Neural cell (in vitro differentiated cells): ENCODE data around the gene CHST11. TPM values are rescaled to one million over a fixed set of nuclear protein-coding genes. Genes with fewer than 3 reads are reported as not detected.

Experiments
- H2AFZ ChIP-seq: fragments of 200-600, 300-800 bp; sonication (generic), shearing (Covaris generic); 2 replicates; pipeline ENCODE4 v1.6.0; 2014; ENCODE audit warnings: low read depth, mild to moderate bottlenecking, antibody characterized with exemption, low read length, moderate library complexity
- H3F3A ChIP-seq: fragments of 200-600 bp; shearing (Covaris generic); 2 replicates; pipeline ENCODE4 v1.6.1; 2016; ENCODE audit warnings: mild to moderate bottlenecking, moderate library complexity, mixed read lengths, antibody characterized with exemption, low read length; ENCODE audit not compliant: insufficient read depth, poor library complexity, severe bottlenecking
- H3K27ac ChIP-seq: fragments of 200-600, 300-800 bp; sonication (generic), shearing (Covaris generic); 2 replicates; pipeline ENCODE4 v1.5.1; 2014; ENCODE audit warnings: mild to moderate bottlenecking, low read length, moderate library complexity
- H3K27me3 ChIP-seq: fragments of 300-800, 200-600 bp; sonication (generic), shearing (Covaris generic); 2 replicates; pipeline ENCODE4 v1.6.0; 2014; ENCODE audit warnings: mild to moderate bottlenecking, low read depth, low read length, moderate library complexity; ENCODE audit not compliant: insufficient read depth
- H3K36me3 ChIP-seq: fragments of 300-800, 200-600 bp; sonication (generic), shearing (Covaris generic); 2 replicates; pipeline ENCODE4 v1.5.1; 2014; ENCODE audit warnings: mild to moderate bottlenecking, antibody characterized with exemption, low read length, moderate library complexity; ENCODE audit not compliant: insufficient read depth
- H3K4me2 ChIP-seq: fragments of 300-800, 200-600 bp; sonication (generic), shearing (Covaris generic); 2 replicates; pipeline ENCODE4 v1.6.0; 2014; ENCODE audit warnings: mild to moderate bottlenecking, low read length
- H3K4me3 ChIP-seq: fragments of 300-800, 200-600 bp; sonication (generic), shearing (Covaris generic); 2 replicates; pipeline ENCODE4 v1.5.1; 2014; ENCODE audit warnings: mild to moderate bottlenecking, low read length, moderate library complexity
- H3K79me2 ChIP-seq: fragments of 200-600 bp; shearing (Covaris generic); replicated peaks from 2 replicates; pipeline ENCODE4 v1.6.0; 2014; ENCODE audit warnings: mild to moderate bottlenecking, low read length, moderate library complexity; ENCODE audit not compliant: insufficient read depth
- H3K9ac ChIP-seq: fragments of 300-800, 200-600 bp; sonication (generic), shearing (Covaris generic); 2 replicates; pipeline ENCODE4 v1.6.1; 2016; ENCODE audit warnings: mild to moderate bottlenecking, low read length, mixed read lengths
- H3K9me2 ChIP-seq: fragments of 200-600 bp; shearing (Covaris generic); 2 replicates; pipeline ENCODE4 v1.6.1; 2016; ENCODE audit warnings: mild to moderate bottlenecking, low read length, mixed read lengths; ENCODE audit not compliant: insufficient read depth
- H3K9me3 ChIP-seq: fragments of 200-600, 300-800 bp; sonication (generic), shearing (Covaris generic); 2 replicates; pipeline ENCODE4 v1.6.1; 2016; ENCODE audit warnings: mild to moderate bottlenecking, mixed run types, low read length, moderate library complexity, mixed read lengths
- H4K20me1 ChIP-seq: fragments of 200-600 bp; shearing (Covaris generic); 2 replicates; pipeline ENCODE4 v1.6.1; 2016; ENCODE audit warnings: mild to moderate bottlenecking, mixed run types; ENCODE audit not compliant: insufficient read depth
- CTCF ChIP-seq: fragments of 450-650 bp; IDR thresholded peaks from 2 replicates; pipeline ENCODE4 v1.5.1; 2014; ENCODE audit warnings: antibody characterized with exemption, mild to moderate bottlenecking, moderate library complexity; ENCODE audit not compliant: poor library complexity, severe bottlenecking
- EP300 ChIP-seq: fragments of 450-650 bp; conservative IDR thresholded peaks from 2 replicates; pipeline ENCODE4 v1.6.1; 2014; ENCODE audit warnings: antibody characterized with exemption, mild to moderate bottlenecking, moderate library complexity; ENCODE audit not compliant: poor library complexity, severe bottlenecking
- EZH2 ChIP-seq: fragments of 200-600, 300-800 bp; shearing (Covaris generic), sonication (generic); IDR thresholded peaks from 2 replicates; pipeline ENCODE4 v1.6.1; 2014; ENCODE audit warnings: antibody characterized with exemption, low read length, borderline replicate concordance, mild to moderate bottlenecking; ENCODE audit not compliant: insufficient read depth, poor library complexity, severe bottlenecking
- MXI1 ChIP-seq: fragments of 450-650 bp; conservative IDR thresholded peaks from 2 replicates; pipeline ENCODE4 v1.6.1; 2014; ENCODE audit warnings: antibody characterized with exemption, mild to moderate bottlenecking; ENCODE audit not compliant: poor library complexity, severe bottlenecking
- POLR2AphosphoS5 ChIP-seq: IDR thresholded peaks from 2 replicates; pipeline ENCODE4 v1.6.1; 2012
- RAD21 ChIP-seq: fragments of 450-650 bp; conservative IDR thresholded peaks from 2 replicates; pipeline ENCODE4 v1.6.1; 2014; ENCODE audit warnings: antibody characterized with exemption, mild to moderate bottlenecking, moderate library complexity
- REST ChIP-seq: IDR thresholded peaks from 2 replicates; pipeline ENCODE4 v1.6.1; 2012; ENCODE audit warnings: borderline replicate concordance
- SMC3 ChIP-seq: fragments of 450-650 bp; conservative IDR thresholded peaks from 2 replicates; pipeline ENCODE4 v1.6.1; 2014; ENCODE audit warnings: antibody characterized with exemption, mild to moderate bottlenecking, moderate library complexity; ENCODE audit not compliant: poor library complexity
- TAF1 ChIP-seq: IDR thresholded peaks from 2 replicates; pipeline ENCODE4 v1.6.1; 2012; ENCODE audit warnings: low read depth
- polyA plus RNA-seq: library from polyadenylated mRNA; depleted of rRNA; stranded (reverse); fragments of >200 nt; gene quantifications from 2 replicates; pipeline ENCODE4 v1.2.3, GENCODE V29; 2014

CHST11 gene
- polyA plus RNA-seq, 1 donor from 2014 or later, result 15.0 TPM

GRCh38 chr12:104498211-104498801, 41.6 kb downstream of the CHST11 start (continued):
- no peak for TF ChIP-seq SMC3
- no peak for TF ChIP-seq POLR2AphosphoS5
- TF ChIP-seq EP300, result no peak

- H3K9ac ChIP-seq, result no peak overlapping the region
- no peaks in the 10 kb centered on the region for H3K9me2 ChIP-seq
- no peaks in the 10 kb centered on the region for H3K9me3 ChIP-seq
- no peak overlapping the region for H3K27ac ChIP-seq
- no peak overlapping the region for H3K4me2 ChIP-seq
- H3K36me3 ChIP-seq, result no peaks in the 10 kb centered on the region
- peaks cover 9% of the 10 kb centered on the region for H3K79me2 ChIP-seq
- H3K27me3 ChIP-seq, result no peaks in the 10 kb centered on the region
- H3K4me3 ChIP-seq, result no peak overlapping the region
- no peak overlapping the region for H2AFZ ChIP-seq
- no peak for TF ChIP-seq REST
- TF ChIP-seq TAF1, result no peak
- TF ChIP-seq RAD21, result no peak
- no peak for TF ChIP-seq POLR2AphosphoS5
- TF ChIP-seq SMC3, result no peak
- no peak for TF ChIP-seq EP300
- no peak for TF ChIP-seq CTCF
- no peak for TF ChIP-seq EZH2
- no peak for TF ChIP-seq MXI1
- no peaks in the 10 kb centered on the region for H3F3A ChIP-seq
- no peaks in the 10 kb centered on the region for H4K20me1 ChIP-seq
These were observed 43.1 kb downstream of the CHST11 start for GRCh38 chr12:104499668-104500332.

- TF ChIP-seq CTCF, result no peak
- no peak for TF ChIP-seq REST
- no peak for TF ChIP-seq POLR2AphosphoS5
- TF ChIP-seq EZH2, result no peak
- TF ChIP-seq TAF1, result no peak
- TF ChIP-seq RAD21, result no peak
- no peak for TF ChIP-seq MXI1
- TF ChIP-seq SMC3, result no peak
- no peak for TF ChIP-seq EP300
- Histone ChIP-seq H4K20me1 (no peaks in the 10 kb centered on the region), H3K4me2 (no peak overlapping the region), H3K27ac (no peak overlapping the region), H3K27me3 (no peaks in the 10 kb centered on the region), H3K9me3 (no peaks in the 10 kb centered on the region), H3K36me3 (no peaks in the 10 kb centered on the region), H3K9ac (no peak overlapping the region), H2AFZ (no peak overlapping the region), H3F3A (no peaks in the 10 kb centered on the region), H3K9me2 (no peaks in the 10 kb centered on the region), H3K79me2 (peaks cover 9% of the 10 kb centered on the region), H3K4me3 (no peak overlapping the region)
These were observed 44.4 kb downstream of the CHST11 start for GRCh38 chr12:104501115-104501514.
